ENCODE results near the gene EYA3. TPM values are rescaled to one million over a fixed set of nuclear protein-coding genes. Genes with fewer than 3 reads are reported as not detected.

EYA3 gene
- total RNA-seq, 1 donor from 2014 or later, result 22.1 TPM

DNA sequence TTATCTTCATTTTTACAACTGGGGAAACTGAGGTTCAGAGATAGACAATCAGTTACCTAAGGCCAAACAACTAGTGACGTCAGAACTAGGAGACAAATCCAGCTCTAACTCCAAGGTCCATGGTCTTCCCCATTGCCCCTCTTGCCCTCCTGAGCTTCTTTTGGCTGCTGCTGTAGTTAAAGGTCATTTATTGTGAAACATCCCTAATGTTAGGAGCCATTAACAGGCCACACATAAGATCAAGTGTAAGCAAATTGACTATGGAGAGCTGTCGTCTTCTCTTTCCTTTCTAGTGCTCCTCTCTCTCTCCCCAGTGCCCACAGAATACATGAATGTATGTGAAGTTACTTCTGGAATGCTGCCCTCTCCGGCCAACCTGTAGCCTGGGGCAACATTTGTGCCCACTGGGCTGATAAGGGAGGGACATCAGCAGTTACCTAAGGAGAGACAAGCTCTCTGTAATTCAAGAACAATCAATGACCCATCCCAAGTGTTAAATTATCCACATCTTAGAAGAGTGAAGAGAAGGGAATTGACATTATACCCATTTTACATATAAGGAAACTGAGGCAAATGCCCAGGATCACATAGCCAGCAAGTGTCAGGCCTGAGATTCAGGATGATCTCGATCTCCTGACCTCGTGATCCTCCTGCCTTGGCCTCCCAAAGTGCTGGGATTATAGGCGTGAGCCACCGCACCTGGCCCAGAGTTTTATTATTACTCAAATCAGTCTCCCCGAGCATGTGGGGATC, 47.9 kb upstream of the EYA3 start:
- no peak for FAIRE-seq

DNA sequence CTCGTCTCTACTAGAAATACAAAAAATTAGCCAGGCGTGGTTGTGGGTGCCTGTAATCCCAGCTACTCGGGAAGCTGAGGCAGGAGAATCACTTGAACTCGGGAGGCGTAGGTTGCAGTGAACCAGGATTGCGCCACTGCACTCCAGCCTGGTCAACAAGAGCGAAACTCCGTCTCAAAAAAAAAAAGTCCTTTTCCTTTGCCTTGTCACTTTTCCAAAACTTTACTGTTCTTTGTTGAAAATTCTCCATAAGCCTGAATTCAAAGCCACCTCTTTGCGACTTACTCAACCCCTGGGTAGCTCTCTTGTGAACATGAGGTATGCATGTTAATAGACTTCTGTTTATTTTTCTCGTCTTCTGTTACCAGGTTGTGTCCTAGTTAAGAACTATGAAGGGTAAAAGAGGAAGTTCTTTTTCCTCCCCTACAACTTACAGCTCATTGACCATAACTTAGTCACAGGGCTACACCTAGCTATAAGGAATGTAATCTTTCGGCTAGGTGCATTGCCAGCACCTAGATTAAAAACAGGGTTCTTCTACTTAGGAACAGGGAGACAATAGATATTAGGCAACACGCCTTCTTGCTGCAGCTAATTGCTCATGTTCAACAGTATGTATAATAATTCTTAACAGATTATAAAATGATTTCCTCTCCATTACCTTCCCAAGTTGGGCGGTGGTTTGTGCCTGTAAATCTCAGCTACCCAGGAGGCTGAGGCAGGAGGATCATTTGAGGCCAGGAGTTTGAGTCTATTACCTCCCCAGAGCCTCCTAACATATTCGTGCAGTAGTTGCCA, 47.2 kb upstream of the EYA3 start:
- H4K20me1 ChIP-seq (ENCODE audit: insufficient read depth, low read length), result no peaks in the 10 kb centered on the region
- H3K4me3 Mint-ChIP-seq (ENCODE audit: unreplicated experiment), result no peak overlapping the region
- H3K79me2 ChIP-seq (ENCODE audit: insufficient read depth, low read length), result no peaks in the 10 kb centered on the region
- no peak for FAIRE-seq
- no peaks in the 10 kb centered on the region for H3K4me1 ChIP-seq (ENCODE audit: insufficient read depth, low read length)
- no peak for TF ChIP-seq EZH2 (IDR thresholded peaks at IDR 0.05; ENCODE audit: insufficient read depth, low read length)
- TF ChIP-seq, protein P1, sequence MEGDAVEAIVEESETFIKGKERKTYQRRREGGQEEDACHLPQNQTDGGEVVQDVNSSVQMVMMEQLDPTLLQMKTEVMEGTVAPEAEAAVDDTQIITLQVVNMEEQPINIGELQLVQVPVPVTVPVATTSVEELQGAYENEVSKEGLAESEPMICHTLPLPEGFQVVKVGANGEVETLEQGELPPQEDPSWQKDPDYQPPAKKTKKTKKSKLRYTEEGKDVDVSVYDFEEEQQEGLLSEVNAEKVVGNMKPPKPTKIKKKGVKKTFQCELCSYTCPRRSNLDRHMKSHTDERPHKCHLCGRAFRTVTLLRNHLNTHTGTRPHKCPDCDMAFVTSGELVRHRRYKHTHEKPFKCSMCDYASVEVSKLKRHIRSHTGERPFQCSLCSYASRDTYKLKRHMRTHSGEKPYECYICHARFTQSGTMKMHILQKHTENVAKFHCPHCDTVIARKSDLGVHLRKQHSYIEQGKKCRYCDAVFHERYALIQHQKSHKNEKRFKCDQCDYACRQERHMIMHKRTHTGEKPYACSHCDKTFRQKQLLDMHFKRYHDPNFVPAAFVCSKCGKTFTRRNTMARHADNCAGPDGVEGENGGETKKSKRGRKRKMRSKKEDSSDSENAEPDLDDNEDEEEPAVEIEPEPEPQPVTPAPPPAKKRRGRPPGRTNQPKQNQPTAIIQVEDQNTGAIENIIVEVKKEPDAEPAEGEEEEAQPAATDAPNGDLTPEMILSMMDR (IDR thresholded peaks at IDR 0.05; ENCODE audit: insufficient read depth, low read depth, low read length), result no peak
- H3K9me3 Mint-ChIP-seq (ENCODE audit: unreplicated experiment), result peaks cover 9% of the 10 kb centered on the region
- H3K36me3 ChIP-seq (ENCODE audit: insufficient read depth, low read length), result no peaks in the 10 kb centered on the region
- H3K9ac ChIP-seq (ENCODE audit: low read length), result no peak overlapping the region
- no peaks in the 10 kb centered on the region for H3K9me3 ChIP-seq (ENCODE audit: insufficient read depth, low read depth, low read length)
- peaks cover 2% of the 10 kb centered on the region for H3K27me3 Mint-ChIP-seq (ENCODE audit: low read depth, unreplicated experiment)
- no peaks in the 10 kb centered on the region for H3K36me3 Mint-ChIP-seq (ENCODE audit: low read depth, unreplicated experiment)
- peak; percentile 30 for DNase-seq (ENCODE audit: low read depth)
- H3K4me1 Mint-ChIP-seq (ENCODE audit: low read depth, unreplicated experiment), result peaks cover 5% of the 10 kb centered on the region
- no peaks in the 10 kb centered on the region for H3K27me3 ChIP-seq (ENCODE audit: insufficient read depth, low read length)
- H2AFZ ChIP-seq (ENCODE audit: low read depth, low read length), result no peak overlapping the region
- no peak overlapping the region for H3K4me3 ChIP-seq (ENCODE audit: insufficient read depth, low read depth, low read length)
- H3K4me2 ChIP-seq (ENCODE audit: low read length), result peak overlapping the region; percentile 58
- no peak overlapping the region for H3K27ac ChIP-seq (ENCODE audit: low read depth, low read length)
- no peak overlapping the region for H3K27ac Mint-ChIP-seq (ENCODE audit: unreplicated experiment)

More for the DNA sequence above, 47.9 kb upstream of the EYA3 start:
- Histone ChIP-seq H3K9ac (ENCODE audit: low read length) (no peak overlapping the region), H2AFZ (ENCODE audit: low read depth, low read length) (no peak overlapping the region), H3K4me3 (ENCODE audit: insufficient read depth, low read depth, low read length) (no peak overlapping the region), H4K20me1 (ENCODE audit: insufficient read depth, low read length) (no peaks in the 10 kb centered on the region), H3K27me3 (ENCODE audit: insufficient read depth, low read length) (no peaks in the 10 kb centered on the region), H3K36me3 (ENCODE audit: insufficient read depth, low read length) (no peaks in the 10 kb centered on the region), H3K27ac (ENCODE audit: low read depth, low read length) (no peak overlapping the region), H3K9me3 (ENCODE audit: insufficient read depth, low read depth, low read length) (no peaks in the 10 kb centered on the region), H3K79me2 (ENCODE audit: insufficient read depth, low read length) (no peaks in the 10 kb centered on the region), H3K4me1 (ENCODE audit: insufficient read depth, low read length) (no peaks in the 10 kb centered on the region), H3K4me2 (ENCODE audit: low read length) (no peak overlapping the region)
- TF ChIP-seq EZH2 (IDR thresholded peaks at IDR 0.05; ENCODE audit: insufficient read depth, low read length), result no peak
- TF ChIP-seq, protein P1 (IDR thresholded peaks at IDR 0.05; ENCODE audit: insufficient read depth, low read depth, low read length), result no peak
- Mint-ChIP-seq H3K4me3 (ENCODE audit: unreplicated experiment) (no peak overlapping the region), H3K27ac (ENCODE audit: unreplicated experiment) (no peak overlapping the region), H3K4me1 (ENCODE audit: low read depth, unreplicated experiment) (peaks cover 5% of the 10 kb centered on the region), H3K9me3 (ENCODE audit: unreplicated experiment) (peaks cover 9% of the 10 kb centered on the region), H3K36me3 (ENCODE audit: low read depth, unreplicated experiment) (no peaks in the 10 kb centered on the region), H3K27me3 (ENCODE audit: low read depth, unreplicated experiment) (peaks cover 2% of the 10 kb centered on the region)
- no peak for DNase-seq (ENCODE audit: low read depth)
